GM12878 (cell line): ENCODE results near the gene RPL3. TPM values are rescaled to one million over a fixed set of nuclear protein-coding genes. Genes with fewer than 3 reads are reported as not detected.

Source experiments
- CBFB ChIP-seq: IDR thresholded peaks from 2 replicates; pipeline ENCODE4 v1.6.1; 2016; ENCODE audit warnings: antibody characterized with exemption, low read depth
- GATAD2B ChIP-seq: fragments of 450-650 bp; conservative IDR thresholded peaks from 2 replicates; pipeline ENCODE4 v1.6.1; 2017; ENCODE audit warnings: low read depth, mild to moderate bottlenecking, moderate library complexity
- NFXL1 ChIP-seq: fragments of 450-650 bp; IDR thresholded peaks from 2 replicates; pipeline ENCODE4 v1.6.1; 2017; ENCODE audit warnings: antibody characterized with exemption, mild to moderate bottlenecking, borderline replicate concordance
- SMAD1 ChIP-seq: fragments of 450-650 bp; IDR thresholded peaks from 2 replicates; pipeline ENCODE4 v1.6.1; 2018; ENCODE audit warnings: mild to moderate bottlenecking, low read depth; ENCODE audit not compliant: partially characterized antibody
- polyA plus RNA-seq, 11 experiments: library from polyadenylated mRNA; depleted of rRNA in 4 of 11; unstranded in 6 of 11; stranded (reverse) in 5 of 11; fragments of >200 nt; fragmentation: Nextera tagmentation in 4 of 11; fragmentation: Illumina TruSeq in 1 of 11; extraction: Ambion mirVana in 4 of 11; extraction: Trizol in 1 of 11; gene quantifications; 1 replicate in 1 of 11; 2 replicates in 10 of 11; pipeline versions ENCODE4 v1.2.1 to v1.2.3, GENCODE V29; 2011 to 2016; ENCODE audit warnings: inconsistent platforms in 2 of 11, missing spikeins in 2 of 11, low read depth in 1 of 11
- total RNA-seq, 4 experiments: library from RNA; depleted of rRNA in 3 of 4; stranded (reverse); fragments of >200 nt in 3 of 4; fragmentation: Illumina TruSeq in 1 of 4; extraction: Trizol in 1 of 4; gene quantifications; 2 replicates each; pipeline versions ENCODE4 v1.2.1 to v1.2.3, GENCODE V29; 2013 to 2021
- TF ChIP-seq, protein P1 (sequence below): fragments of 450-650 bp; IDR thresholded peaks from 2 replicates; pipeline ENCODE4 v1.6.1; 2018; ENCODE audit warnings: borderline replicate concordance, mild to moderate bottlenecking; ENCODE audit not compliant: partially characterized antibody
- TF ChIP-seq, protein P2 (sequence below): fragments of 450-650 bp; IDR thresholded peaks from 2 replicates; pipeline ENCODE4 v1.6.1; 2017; ENCODE audit warnings: mild to moderate bottlenecking, moderate library complexity
- TF ChIP-seq, protein P3 (sequence below): fragments of 450-650 bp; IDR thresholded peaks from 2 replicates; pipeline ENCODE4 v1.6.1; 2016; ENCODE audit warnings: mild to moderate bottlenecking

The RPL3 gene
- total and polyA plus RNA-seq, 10 of the 15 experiments (the other 5 are each of a cell fraction or from before 2014, with no cell fraction given) = 1,534 to 6,791 (median 3,992) TPM

DNA sequence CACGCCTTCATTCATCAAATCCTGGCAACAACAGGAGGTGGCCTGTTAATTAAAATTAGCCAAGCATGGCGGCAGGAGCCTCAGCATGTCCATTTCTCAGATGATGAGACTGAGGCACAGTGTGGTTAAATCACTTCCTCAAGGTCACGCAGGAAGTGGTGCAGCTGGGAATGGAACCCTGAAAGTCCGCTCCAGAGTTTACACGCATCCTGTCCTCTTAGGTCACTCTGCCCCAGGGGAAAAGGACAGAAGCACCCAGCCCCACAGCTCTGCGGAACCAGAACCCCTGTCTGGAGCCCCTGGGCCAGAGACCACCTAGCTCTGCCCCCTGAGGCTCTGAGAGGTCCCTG, 19.6 kb downstream of the RPL3 start (continued):
- TF ChIP-seq, protein P1, sequence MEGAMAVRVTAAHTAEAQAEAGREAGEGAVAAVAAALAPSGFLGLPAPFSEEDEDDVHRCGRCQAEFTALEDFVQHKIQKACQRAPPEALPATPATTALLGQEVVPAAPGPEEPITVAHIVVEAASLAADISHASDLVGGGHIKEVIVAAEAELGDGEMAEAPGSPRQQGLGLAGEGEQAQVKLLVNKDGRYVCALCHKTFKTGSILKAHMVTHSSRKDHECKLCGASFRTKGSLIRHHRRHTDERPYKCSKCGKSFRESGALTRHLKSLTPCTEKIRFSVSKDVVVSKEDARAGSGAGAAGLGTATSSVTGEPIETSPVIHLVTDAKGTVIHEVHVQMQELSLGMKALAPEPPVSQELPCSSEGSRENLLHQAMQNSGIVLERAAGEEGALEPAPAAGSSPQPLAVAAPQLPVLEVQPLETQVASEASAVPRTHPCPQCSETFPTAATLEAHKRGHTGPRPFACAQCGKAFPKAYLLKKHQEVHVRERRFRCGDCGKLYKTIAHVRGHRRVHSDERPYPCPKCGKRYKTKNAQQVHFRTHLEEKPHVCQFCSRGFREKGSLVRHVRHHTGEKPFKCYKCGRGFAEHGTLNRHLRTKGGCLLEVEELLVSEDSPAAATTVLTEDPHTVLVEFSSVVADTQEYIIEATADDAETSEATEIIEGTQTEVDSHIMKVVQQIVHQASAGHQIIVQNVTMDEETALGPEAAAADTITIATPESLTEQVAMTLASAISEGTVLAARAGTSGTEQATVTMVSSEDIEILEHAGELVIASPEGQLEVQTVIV = no peak
- TF ChIP-seq GATAD2B (0 out of 2 replicates have a peak, but pooled peaks have one; percentile 23), NFXL1 (no peak), CBFB (peak; percentile 58; the same call in 1 of the 2 replicates), SMAD1 (no peak)
- TF ChIP-seq, protein P2, sequence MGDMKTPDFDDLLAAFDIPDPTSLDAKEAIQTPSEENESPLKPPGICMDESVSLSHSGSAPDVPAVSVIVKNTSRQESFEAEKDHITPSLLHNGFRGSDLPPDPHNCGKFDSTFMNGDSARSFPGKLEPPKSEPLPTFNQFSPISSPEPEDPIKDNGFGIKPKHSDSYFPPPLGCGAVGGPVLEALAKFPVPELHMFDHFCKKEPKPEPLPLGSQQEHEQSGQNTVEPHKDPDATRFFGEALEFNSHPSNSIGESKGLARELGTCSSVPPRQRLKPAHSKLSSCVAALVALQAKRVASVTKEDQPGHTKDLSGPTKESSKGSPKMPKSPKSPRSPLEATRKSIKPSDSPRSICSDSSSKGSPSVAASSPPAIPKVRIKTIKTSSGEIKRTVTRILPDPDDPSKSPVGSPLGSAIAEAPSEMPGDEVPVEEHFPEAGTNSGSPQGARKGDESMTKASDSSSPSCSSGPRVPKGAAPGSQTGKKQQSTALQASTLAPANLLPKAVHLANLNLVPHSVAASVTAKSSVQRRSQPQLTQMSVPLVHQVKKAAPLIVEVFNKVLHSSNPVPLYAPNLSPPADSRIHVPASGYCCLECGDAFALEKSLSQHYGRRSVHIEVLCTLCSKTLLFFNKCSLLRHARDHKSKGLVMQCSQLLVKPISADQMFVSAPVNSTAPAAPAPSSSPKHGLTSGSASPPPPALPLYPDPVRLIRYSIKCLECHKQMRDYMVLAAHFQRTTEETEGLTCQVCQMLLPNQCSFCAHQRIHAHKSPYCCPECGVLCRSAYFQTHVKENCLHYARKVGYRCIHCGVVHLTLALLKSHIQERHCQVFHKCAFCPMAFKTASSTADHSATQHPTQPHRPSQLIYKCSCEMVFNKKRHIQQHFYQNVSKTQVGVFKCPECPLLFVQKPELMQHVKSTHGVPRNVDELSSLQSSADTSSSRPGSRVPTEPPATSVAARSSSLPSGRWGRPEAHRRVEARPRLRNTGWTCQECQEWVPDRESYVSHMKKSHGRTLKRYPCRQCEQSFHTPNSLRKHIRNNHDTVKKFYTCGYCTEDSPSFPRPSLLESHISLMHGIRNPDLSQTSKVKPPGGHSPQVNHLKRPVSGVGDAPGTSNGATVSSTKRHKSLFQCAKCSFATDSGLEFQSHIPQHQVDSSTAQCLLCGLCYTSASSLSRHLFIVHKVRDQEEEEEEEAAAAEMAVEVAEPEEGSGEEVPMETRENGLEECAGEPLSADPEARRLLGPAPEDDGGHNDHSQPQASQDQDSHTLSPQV = no peak
- TF ChIP-seq, protein P3, sequence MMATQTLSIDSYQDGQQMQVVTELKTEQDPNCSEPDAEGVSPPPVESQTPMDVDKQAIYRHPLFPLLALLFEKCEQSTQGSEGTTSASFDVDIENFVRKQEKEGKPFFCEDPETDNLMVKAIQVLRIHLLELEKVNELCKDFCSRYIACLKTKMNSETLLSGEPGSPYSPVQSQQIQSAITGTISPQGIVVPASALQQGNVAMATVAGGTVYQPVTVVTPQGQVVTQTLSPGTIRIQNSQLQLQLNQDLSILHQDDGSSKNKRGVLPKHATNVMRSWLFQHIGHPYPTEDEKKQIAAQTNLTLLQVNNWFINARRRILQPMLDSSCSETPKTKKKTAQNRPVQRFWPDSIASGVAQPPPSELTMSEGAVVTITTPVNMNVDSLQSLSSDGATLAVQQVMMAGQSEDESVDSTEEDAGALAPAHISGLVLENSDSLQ = 0 out of 2 replicates have a peak, but pooled peaks have one; percentile 13
